Measurements from ENCODE around the gene FRAT2. TPM values are rescaled to one million over a fixed set of nuclear protein-coding genes. Genes with fewer than 3 reads are reported as not detected.

FRAT2 gene
- total and polyA plus RNA-seq, 2 of the 13 experiments (the other 11 are each of a cell fraction or from before 2014, with no cell fraction given): 7.2 to 14.1 TPM

DNA sequence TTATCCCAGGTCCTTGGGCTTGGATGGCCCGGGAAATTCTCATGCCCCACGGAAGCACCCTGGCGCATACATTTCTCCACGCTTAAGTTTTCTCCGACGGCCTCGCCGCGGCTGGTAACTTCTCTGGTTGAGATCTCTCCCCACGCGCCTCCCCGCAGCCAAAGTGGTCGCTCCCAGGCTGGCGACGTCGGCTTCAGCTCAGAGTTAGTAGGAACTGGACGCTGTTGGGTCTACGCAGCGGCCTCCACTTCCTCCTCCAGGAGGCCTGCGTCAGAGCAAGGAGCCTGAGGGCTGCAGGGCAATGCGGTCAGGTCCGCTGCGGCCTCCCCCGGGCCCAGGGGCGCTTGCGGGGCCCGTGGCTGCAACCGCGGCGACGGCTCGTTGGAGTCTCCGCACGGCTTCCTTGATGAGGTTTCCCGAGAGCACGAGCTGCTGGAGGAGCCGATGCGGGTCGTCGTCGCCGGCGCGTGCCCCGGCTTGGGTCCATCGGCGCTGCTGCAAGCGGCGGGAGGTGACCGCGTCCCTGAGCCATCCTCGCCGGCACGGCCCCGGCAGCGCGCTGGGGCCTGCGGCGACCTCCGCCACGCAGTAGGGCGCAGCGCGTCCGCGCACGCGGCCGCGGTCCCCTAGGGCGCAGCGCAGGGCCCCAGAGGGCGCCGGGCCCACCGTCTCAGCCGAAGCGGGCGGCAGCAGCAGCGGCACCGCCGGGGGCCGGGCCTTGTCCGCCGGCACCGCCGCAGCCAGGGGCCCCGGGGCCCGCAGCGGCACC lies 744 bp downstream of the FRAT2 start (continued):
- no peak for TF ChIP-seq ATF6 (CRISPR knock-in tag; conservative IDR thresholded peaks at IDR 0.05)
- TF ChIP-seq SATB2 (CRISPR knock-in tag; IDR thresholded peaks at IDR 0.05): no peak
- peak; percentile 52; the same call in 1 of the 2 replicates for TF ChIP-seq RXRA (CRISPR knock-in tag; IDR thresholded peaks at IDR 0.05)
- TF ChIP-seq HOXA3 (CRISPR knock-in tag; IDR thresholded peaks at IDR 0.05): no peak; the same call in 1 of the 2 replicates
- TF ChIP-seq NRL (CRISPR knock-in tag; IDR thresholded peaks at IDR 0.05; ENCODE audit: borderline replicate concordance): peak; percentile 84
- no peak for TF ChIP-seq MIER2 (CRISPR knock-in tag; IDR thresholded peaks at IDR 0.05)
- peak; percentile 21; the same call in 1 of the 2 replicates for TF ChIP-seq TAF1 (CRISPR knock-in tag; IDR thresholded peaks at IDR 0.05)
- peak; percentile 49 for TF ChIP-seq HNRNPLL (IDR thresholded peaks at IDR 0.05; ENCODE audit: low read depth, low read length, poor library complexity, severe bottlenecking)
- peak; percentile 57; the same call in 1 of the 2 replicates for TF ChIP-seq ZNF768 (CRISPR knock-in tag; IDR thresholded peaks at IDR 0.05)
- peak; percentile 51; the same call in 1 of the 2 replicates for TF ChIP-seq ZBTB38 (CRISPR knock-in tag; IDR thresholded peaks at IDR 0.05)
- TF ChIP-seq ZNF124 (CRISPR knock-in tag; IDR thresholded peaks at IDR 0.05): no peak
- TF ChIP-seq MXD4 (CRISPR knock-in tag; IDR thresholded peaks at IDR 0.05): no peak
- TF ChIP-seq, protein P1, sequence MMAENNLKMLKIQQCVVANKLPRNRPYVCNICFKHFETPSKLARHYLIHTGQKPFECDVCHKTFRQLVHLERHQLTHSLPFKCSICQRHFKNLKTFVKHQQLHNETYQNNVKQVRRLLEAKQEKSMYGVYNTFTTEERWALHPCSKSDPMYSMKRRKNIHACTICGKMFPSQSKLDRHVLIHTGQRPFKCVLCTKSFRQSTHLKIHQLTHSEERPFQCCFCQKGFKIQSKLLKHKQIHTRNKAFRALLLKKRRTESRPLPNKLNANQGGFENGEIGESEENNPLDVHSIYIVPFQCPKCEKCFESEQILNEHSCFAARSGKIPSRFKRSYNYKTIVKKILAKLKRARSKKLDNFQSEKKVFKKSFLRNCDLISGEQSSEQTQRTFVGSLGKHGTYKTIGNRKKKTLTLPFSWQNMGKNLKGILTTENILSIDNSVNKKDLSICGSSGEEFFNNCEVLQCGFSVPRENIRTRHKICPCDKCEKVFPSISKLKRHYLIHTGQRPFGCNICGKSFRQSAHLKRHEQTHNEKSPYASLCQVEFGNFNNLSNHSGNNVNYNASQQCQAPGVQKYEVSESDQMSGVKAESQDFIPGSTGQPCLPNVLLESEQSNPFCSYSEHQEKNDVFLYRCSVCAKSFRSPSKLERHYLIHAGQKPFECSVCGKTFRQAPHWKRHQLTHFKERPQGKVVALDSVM (CRISPR knock-in tag; IDR thresholded peaks at IDR 0.05): peak; percentile 64; the same call in 1 of the 2 replicates
- peak; percentile 8 for TF ChIP-seq IKZF4 (CRISPR knock-in tag; IDR thresholded peaks at IDR 0.05; ENCODE audit: borderline replicate concordance, low read depth, not compliant biosample characterization)
- TF ChIP-seq ZNF83 (CRISPR knock-in tag; IDR thresholded peaks at IDR 0.05; ENCODE audit: borderline replicate concordance): no peak
- TF ChIP-seq ZNF142 (CRISPR knock-in tag; IDR thresholded peaks at IDR 0.05): no peak
- TF ChIP-seq TCF12 (IDR thresholded peaks at IDR 0.05): no peak
- TF ChIP-seq TCF12 (CRISPR knock-in tag; IDR thresholded peaks at IDR 0.05): no peak
- peak; percentile 2; the same call in 1 of the 2 replicates for TF ChIP-seq HOXA9 (CRISPR knock-in tag; IDR thresholded peaks at IDR 0.05; ENCODE audit: borderline replicate concordance)
- peak; percentile 51 for TF ChIP-seq ZFX (CRISPR knock-in tag; IDR thresholded peaks at IDR 0.05; ENCODE audit: low read depth)
